Endothelial cell of umbilical vein (primary cell): ENCODE results near the gene IQCB1. TPM values are rescaled to one million over a fixed set of nuclear protein-coding genes. Genes with fewer than 3 reads are reported as not detected.

Experiments used
- BruUV-seq: library from RNA; stranded (reverse); fragments of 400-500 nt; replicated peaks from 2 replicates; lab custom pipeline; 2021; lab: Mats Ljungman, UMichigan
- CTCF ChIA-PET: fragments of 300-600, 350-600 bp; sonication (Branson Sonifier 250); formaldehyde crosslinking; loops from one replicate; lab custom pipeline; 2021; ENCODE audit warnings: antibody characterized with exemption, inconsistent platforms; lab: Charles Lee
- POLR2A ChIA-PET: fragments of 300-600, 350-600 bp; sonication (Branson Sonifier 250); formaldehyde crosslinking; loops from one replicate; lab custom pipeline; 2021; ENCODE audit warnings: antibody characterized with exemption, inconsistent platforms; lab: Charles Lee
- DNase-seq: peaks from one replicate; pipeline ENCODE4 v3.0.0-alpha.2; 2011; ENCODE audit warnings: low read depth, low spot score
- FAIRE-seq: peaks from 2 replicates; lab custom pipeline; 2011; peaks lifted over from hg19 to GRCh38; lab: Jason Lieb, UNC
- H2AFZ ChIP-seq: 2 replicates; pipeline ENCODE4 v1.6.0; 2012; ENCODE audit warnings: low read depth, low read length, control low read depth, inconsistent platforms
- H3K27ac ChIP-seq: 2 replicates; pipeline ENCODE4 v1.5.1; 2011; ENCODE audit warnings: low read depth, mild to moderate bottlenecking, control low read depth, low read length, moderate library complexity; ENCODE audit not compliant: insufficient read depth
- H3K27me3 ChIP-seq, 2 experiments: 2 replicates each; pipeline versions ENCODE4 v1.6.0 to v1.6.1; 2011; ENCODE audit warnings: low read length in 2 of 2, mixed read lengths in 1 of 2; ENCODE audit not compliant: control insufficient read depth in 2 of 2, insufficient read depth in 2 of 2
- H3K36me3 ChIP-seq, 2 experiments: 2 replicates in 1 of 2; 3 replicates in 1 of 2; pipeline ENCODE4 v1.5.1; 2011; ENCODE audit warnings: low read length in 2 of 2, mild to moderate bottlenecking in 1 of 2, moderate library complexity in 1 of 2; ENCODE audit not compliant: control insufficient read depth in 2 of 2, insufficient read depth in 2 of 2; ENCODE audit errors: extremely low read depth in 1 of 2
- H3K4me1 ChIP-seq: 3 replicates; pipeline ENCODE4 v1.5.1; 2011; ENCODE audit warnings: mild to moderate bottlenecking, low read length; ENCODE audit not compliant: control insufficient read depth, insufficient read depth; ENCODE audit errors: extremely low read depth
- H3K4me2 ChIP-seq: 2 replicates; pipeline ENCODE4 v1.6.1; 2011; ENCODE audit warnings: low read length, control low read depth, mixed read lengths; ENCODE audit not compliant: insufficient read depth
- H3K4me3 ChIP-seq, 3 experiments: fragments of 200-600 bp in 1 of 3; sonication (generic), shearing (Covaris generic) in 1 of 3; replicated peaks in 1 of 3; 2 replicates each; pipeline ENCODE4 v1.5.1; 2011 to 2016; ENCODE audit warnings: control low read depth in 3 of 3, low read length in 3 of 3, mild to moderate bottlenecking in 2 of 3, inconsistent platforms in 1 of 3, low read depth in 1 of 3, moderate library complexity in 1 of 3; ENCODE audit not compliant: insufficient read depth in 1 of 3
- H3K79me2 ChIP-seq: 2 replicates; pipeline ENCODE4 v1.6.0; 2012; ENCODE audit warnings: low read length, inconsistent platforms; ENCODE audit not compliant: control insufficient read depth, insufficient read depth
- H3K9ac ChIP-seq: replicated peaks from 2 replicates; pipeline ENCODE3; 2011; ENCODE audit warnings: low read length, control low read depth; ENCODE audit not compliant: insufficient read depth; ENCODE audit errors: extremely low read depth
- H3K9me1 ChIP-seq: replicated peaks from 3 replicates; pipeline ENCODE4 v1.6.0; 2011; ENCODE audit warnings: mild to moderate bottlenecking, low read length; ENCODE audit not compliant: control insufficient read depth, insufficient read depth; ENCODE audit errors: extremely low read depth
- H3K9me3 ChIP-seq: replicated peaks from 2 replicates; pipeline ENCODE4 v1.5.1; 2012; ENCODE audit warnings: low read length, inconsistent platforms; ENCODE audit not compliant: control insufficient read depth, insufficient read depth
- H4K20me1 ChIP-seq: replicated peaks from 2 replicates; pipeline ENCODE3; 2011; ENCODE audit warnings: mild to moderate bottlenecking, low read length; ENCODE audit not compliant: control insufficient read depth, insufficient read depth; ENCODE audit errors: extremely low read depth
- EZH2 ChIP-seq: IDR thresholded peaks from 2 replicates; pipeline ENCODE4 v1.6.1; 2012; ENCODE audit warnings: borderline replicate concordance, low read depth, mild to moderate bottlenecking, moderate library complexity, low read length, inconsistent platforms; ENCODE audit not compliant: severe bottlenecking
- FOS ChIP-seq: IDR thresholded peaks from 2 replicates; pipeline ENCODE4 v1.6.1; 2011; ENCODE audit warnings: mild to moderate bottlenecking, low read length, moderate library complexity, borderline replicate concordance; ENCODE audit not compliant: insufficient read depth
- GATA2 ChIP-seq: IDR thresholded peaks from 2 replicates; pipeline ENCODE4 v1.7.0; 2011; ENCODE audit warnings: low read depth, mild to moderate bottlenecking, moderate library complexity, mixed read lengths, low read length; ENCODE audit not compliant: insufficient read length, insufficient read depth
- JUN ChIP-seq: IDR thresholded peaks from 2 replicates; pipeline ENCODE4 v1.6.1; 2011; ENCODE audit warnings: borderline replicate concordance, low read depth; ENCODE audit not compliant: insufficient read length, insufficient read depth
- MYC ChIP-seq: IDR thresholded peaks from one replicate; pipeline ENCODE4 v1.6.1; 2011; ENCODE audit warnings: mild to moderate bottlenecking, low read depth, low read length
- POLR2A ChIP-seq: IDR thresholded peaks from 2 replicates; pipeline ENCODE4 v1.6.1; 2012; ENCODE audit warnings: low read depth, mild to moderate bottlenecking, control low read depth, low read length
- POLR2AphosphoS5 ChIP-seq: IDR thresholded peaks from 2 replicates; pipeline ENCODE4 v1.6.1; 2012; ENCODE audit warnings: low read depth, mild to moderate bottlenecking, control low read depth, low read length, moderate library complexity; ENCODE audit not compliant: insufficient read depth
- dilution Hi-C: fragments of 300-500 bp; cut with MboI; formaldehyde crosslinking; loops from one replicate; pipeline ENCODE4 v1.15.0; 2019; ENCODE audit warnings: low sequenced_read_pairs; ENCODE audit not compliant: extremely low pct_ligation_motif_present
- intact Hi-C: fragments of 100-400 bp; cut with micrococcal nuclease; formaldehyde crosslinking; loops from one replicate; pipeline ENCODE4 v1.10.0; 2022
- polyA plus RNA-seq, 4 experiments: library from polyadenylated mRNA; depleted of rRNA in 3 of 4; stranded (reverse) in 3 of 4; unstranded in 1 of 4; fragments of >200 nt; gene quantifications; 2 replicates each; pipeline versions ENCODE4 v1.2.1 to v1.2.3, GENCODE V29; 2011 to 2012; ENCODE audit warnings: missing spikeins in 1 of 4
- total RNA-seq: library from RNA; stranded (reverse); gene quantifications from 2 replicates; pipeline ENCODE4 v1.2.3, GENCODE V29; 2021
- TF ChIP-seq, protein P1 (sequence below), 2 donors: IDR thresholded peaks; 1 replicate in 1 of 2; 2 replicates in 1 of 2; pipeline ENCODE4 v1.5.1; 2011; ENCODE audit warnings: low read length in 2 of 2, mild to moderate bottlenecking in 2 of 2, moderate library complexity in 2 of 2, control low read depth in 1 of 2, inconsistent platforms in 1 of 2, low read depth in 1 of 2; ENCODE audit not compliant: insufficient read depth in 1 of 2; ENCODE audit errors: extremely low read depth in 1 of 2
- TF ChIP-seq, protein P2 (sequence below): IDR thresholded peaks from 2 replicates; pipeline ENCODE4 v1.6.1; 2011; ENCODE audit not compliant: insufficient read depth, insufficient read length

IQCB1 gene
- total and polyA plus RNA-seq, 2 donors (not counting 3 experiments of a cell fraction or from before 2014, with no cell fraction given), result 9.9 to 22.0 TPM

DNA sequence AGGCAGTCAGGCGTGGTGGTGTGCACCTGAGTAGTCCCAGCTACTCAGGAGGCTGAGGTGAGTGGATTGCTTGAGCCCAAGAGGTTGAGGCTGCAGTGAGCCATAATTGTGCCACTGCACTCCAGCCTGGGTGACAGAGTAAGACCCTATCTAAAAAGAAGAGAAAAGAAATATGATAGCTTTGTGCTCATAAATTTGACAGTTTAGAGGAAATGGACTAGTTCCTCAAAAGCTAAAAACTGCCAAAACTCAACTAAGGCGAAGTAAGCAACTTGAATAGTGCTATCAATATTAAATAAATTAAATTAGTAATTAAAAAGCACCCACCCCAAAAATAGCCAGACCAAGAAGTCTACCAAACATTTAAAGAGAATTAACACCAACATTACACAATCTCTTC is 34.9 kb upstream of the IQCB1 start:
- no peak for DNase-seq
- BruUV-seq, result no TSS peak
- TF ChIP-seq JUN, result no peak
- TF ChIP-seq EZH2, result no peak
- TF ChIP-seq, protein P1, sequence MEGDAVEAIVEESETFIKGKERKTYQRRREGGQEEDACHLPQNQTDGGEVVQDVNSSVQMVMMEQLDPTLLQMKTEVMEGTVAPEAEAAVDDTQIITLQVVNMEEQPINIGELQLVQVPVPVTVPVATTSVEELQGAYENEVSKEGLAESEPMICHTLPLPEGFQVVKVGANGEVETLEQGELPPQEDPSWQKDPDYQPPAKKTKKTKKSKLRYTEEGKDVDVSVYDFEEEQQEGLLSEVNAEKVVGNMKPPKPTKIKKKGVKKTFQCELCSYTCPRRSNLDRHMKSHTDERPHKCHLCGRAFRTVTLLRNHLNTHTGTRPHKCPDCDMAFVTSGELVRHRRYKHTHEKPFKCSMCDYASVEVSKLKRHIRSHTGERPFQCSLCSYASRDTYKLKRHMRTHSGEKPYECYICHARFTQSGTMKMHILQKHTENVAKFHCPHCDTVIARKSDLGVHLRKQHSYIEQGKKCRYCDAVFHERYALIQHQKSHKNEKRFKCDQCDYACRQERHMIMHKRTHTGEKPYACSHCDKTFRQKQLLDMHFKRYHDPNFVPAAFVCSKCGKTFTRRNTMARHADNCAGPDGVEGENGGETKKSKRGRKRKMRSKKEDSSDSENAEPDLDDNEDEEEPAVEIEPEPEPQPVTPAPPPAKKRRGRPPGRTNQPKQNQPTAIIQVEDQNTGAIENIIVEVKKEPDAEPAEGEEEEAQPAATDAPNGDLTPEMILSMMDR (IDR thresholded peaks at IDR 0.05; ENCODE audit: extremely low read depth in 1 of 2, insufficient read depth in 1 of 2, low read depth in 1 of 2, low read length in 2 of 2), result no peak
- TF ChIP-seq FOS, result no peak
- FAIRE-seq, result no peak
- dilution Hi-C loops (no loop called here), intact Hi-C loops (no loop called here)
- Histone ChIP-seq H3K4me2 (no peak overlapping the region), H2AFZ (no peak overlapping the region), H4K20me1 (no peaks in the 10 kb centered on the region), H3K4me3 (no peak overlapping the region), H3K36me3 (no peaks in the 10 kb centered on the region), H3K4me1 (no peaks in the 10 kb centered on the region), H3K27ac (no peak overlapping the region), H3K79me2 (no peaks in the 10 kb centered on the region), H3K9me3 (no peaks in the 10 kb centered on the region), H3K9ac (no peak overlapping the region), H3K27me3 (no peaks in the 10 kb centered on the region), H3K9me1 (no peaks in the 10 kb centered on the region)
- POLR2A ChIA-PET, result no interaction called here
- CTCF ChIA-PET, result interaction anchor here (1.0 to 1.4 kb wide), 2 partner anchors 10 to 13 kb away, joined by 3 to 4 read pairs; no protein-coding TSS in a partner anchor

DNA sequence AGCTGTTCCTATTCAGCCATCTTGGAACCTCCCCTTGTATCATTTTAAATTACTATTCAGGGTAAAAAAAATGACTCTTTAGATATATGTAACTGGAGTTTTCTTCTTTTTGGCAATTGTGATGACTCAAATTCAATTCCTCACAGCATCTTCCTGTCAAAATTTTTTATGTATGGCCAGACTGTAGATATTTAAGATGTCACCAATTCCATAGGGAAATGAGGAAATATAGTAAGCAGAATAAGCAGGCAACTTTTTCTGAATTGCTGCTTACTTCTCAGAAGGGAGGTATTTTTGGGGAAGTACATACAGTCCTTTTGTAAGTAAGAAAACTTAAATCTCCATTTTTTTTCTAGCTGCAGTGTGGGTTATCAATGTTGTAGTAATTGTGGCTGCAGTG is 28.9 kb upstream of the IQCB1 start:
- no peaks in the 10 kb centered on the region for H4K20me1 ChIP-seq
- intact Hi-C loops, result no loop called here
- CTCF ChIA-PET, result no interaction called here

More for the DNA sequence above, 28.9 kb upstream of the IQCB1 start:
- Histone ChIP-seq H3K27ac (no peak overlapping the region), H3K9me3 (no peaks in the 10 kb centered on the region), H3K4me2 (no peak overlapping the region), H3K27me3 (no peaks in the 10 kb centered on the region), H3K9me1 (no peaks in the 10 kb centered on the region), H2AFZ (no peak overlapping the region), H3K9ac (no peak overlapping the region), H3K36me3 (no peaks in the 10 kb centered on the region), H3K79me2 (no peaks in the 10 kb centered on the region), H3K4me1 (no peaks in the 10 kb centered on the region), H3K4me3 (no peak overlapping the region)
- dilution Hi-C loops, result no loop called here
- DNase-seq (no peak), FAIRE-seq (no peak)
- TF ChIP-seq EZH2 (no peak), JUN (no peak), GATA2 (no peak), MYC (no peak), FOS (no peak), POLR2A (no peak), POLR2AphosphoS5 (no peak)
- TF ChIP-seq, protein P2, sequence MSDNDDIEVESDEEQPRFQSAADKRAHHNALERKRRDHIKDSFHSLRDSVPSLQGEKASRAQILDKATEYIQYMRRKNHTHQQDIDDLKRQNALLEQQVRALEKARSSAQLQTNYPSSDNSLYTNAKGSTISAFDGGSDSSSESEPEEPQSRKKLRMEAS, result no peak
- TF ChIP-seq, protein P1 (IDR thresholded peaks at IDR 0.05; ENCODE audit: extremely low read depth in 1 of 2, insufficient read depth in 1 of 2, low read depth in 1 of 2, low read length in 2 of 2), result no peak
- BruUV-seq, result no TSS peak
- POLR2A ChIA-PET, result no interaction called here
